H9 (cell line): ENCODE results near the gene ACACA. TPM values are rescaled to one million over a fixed set of nuclear protein-coding genes. Genes with fewer than 3 reads are reported as not detected.

Experiments
- DNase-seq: peaks from one replicate; pipeline ENCODE4 v3.0.0-alpha.2; 2017
- H2AFZ ChIP-seq: one replicate; pipeline ENCODE4 v1.6.1; 2013; ENCODE audit warnings: mild to moderate bottlenecking, low read length, control low read depth, moderate library complexity
- H2AK5ac ChIP-seq: 2 replicates; pipeline ENCODE4 v1.6.1; 2013; ENCODE audit warnings: low read length, control low read depth, mixed read lengths; ENCODE audit not compliant: insufficient read length
- H2BK120ac ChIP-seq: one replicate; pipeline ENCODE4 v1.6.1; 2013; ENCODE audit warnings: low read depth, mild to moderate bottlenecking, low read length, control low read depth, inconsistent platforms; ENCODE audit not compliant: poor library complexity, severe bottlenecking
- H2BK12ac ChIP-seq: 2 replicates; pipeline ENCODE4 v1.6.1; 2013; ENCODE audit warnings: low read length, control low read depth, mixed read lengths, low read depth; ENCODE audit not compliant: insufficient read length
- H2BK15ac ChIP-seq: 2 replicates; pipeline ENCODE4 v1.6.1; 2013; ENCODE audit warnings: low read depth, low read length, control low read depth
- H2BK20ac ChIP-seq: one replicate; pipeline ENCODE4 v1.6.1; 2013; ENCODE audit warnings: low read depth, mild to moderate bottlenecking, low read length, control low read depth, inconsistent platforms; ENCODE audit not compliant: poor library complexity, severe bottlenecking
- H2BK5ac ChIP-seq: 2 replicates; pipeline ENCODE4 v1.6.1; 2013; ENCODE audit warnings: low read length, control low read depth, mixed read lengths; ENCODE audit not compliant: insufficient read length
- H3K14ac ChIP-seq: 2 replicates; pipeline ENCODE4 v1.6.1; 2013; ENCODE audit warnings: low read length, control low read depth; ENCODE audit not compliant: insufficient read depth
- H3K18ac ChIP-seq: 2 replicates; pipeline ENCODE4 v1.6.1; 2013; ENCODE audit warnings: low read depth, mild to moderate bottlenecking, mixed read lengths, low read length, control low read depth; ENCODE audit not compliant: insufficient read length
- H3K23ac ChIP-seq: 2 replicates; pipeline ENCODE4 v1.6.1; 2013; ENCODE audit warnings: low read length, control low read depth, mixed read lengths, low read depth; ENCODE audit not compliant: insufficient read length
- H3K23me2 ChIP-seq: 2 replicates; pipeline ENCODE4 v1.6.1; 2013; ENCODE audit warnings: low read depth, mild to moderate bottlenecking, mixed read lengths, low read length, control low read depth; ENCODE audit not compliant: insufficient read length, poor library complexity, severe bottlenecking
- H3K27ac ChIP-seq: 2 replicates; pipeline ENCODE4 v1.5.1; 2013; ENCODE audit warnings: low read length, control low read depth, mixed read lengths, low read depth; ENCODE audit not compliant: insufficient read length
- H3K27me3 ChIP-seq: 2 replicates; pipeline ENCODE4 v1.6.1; 2013; ENCODE audit warnings: low read length, control low read depth, inconsistent platforms; ENCODE audit not compliant: insufficient read depth
- H3K4ac ChIP-seq: 2 replicates; pipeline ENCODE4 v1.6.1; 2013; ENCODE audit warnings: low read depth, mild to moderate bottlenecking, control low read depth, inconsistent platforms, low read length, moderate library complexity
- H3K4me1 ChIP-seq: 2 replicates; pipeline ENCODE4 v1.6.1; 2013; ENCODE audit warnings: low read length, control low read depth, inconsistent platforms; ENCODE audit not compliant: insufficient read depth
- H3K4me2 ChIP-seq: 2 replicates; pipeline ENCODE4 v1.6.1; 2013; ENCODE audit warnings: low read length, control low read depth, mixed read lengths; ENCODE audit not compliant: insufficient read length, insufficient read depth
- H3K56ac ChIP-seq: 2 replicates; pipeline ENCODE4 v1.6.1; 2013; ENCODE audit warnings: low read depth, mild to moderate bottlenecking, mixed read lengths, low read length, control low read depth; ENCODE audit not compliant: insufficient read length
- H3K79me1 ChIP-seq: 2 replicates; pipeline ENCODE4 v1.6.1; 2013; ENCODE audit warnings: low read depth, mild to moderate bottlenecking, moderate library complexity, low read length, control low read depth, inconsistent platforms; ENCODE audit not compliant: insufficient read depth, poor library complexity, severe bottlenecking
- H3K79me2 ChIP-seq: 2 replicates; pipeline ENCODE4 v1.6.1; 2013; ENCODE audit warnings: low read length, control low read depth, inconsistent platforms; ENCODE audit not compliant: insufficient read depth
- H3K9ac ChIP-seq: 2 replicates; pipeline ENCODE4 v1.6.1; 2013; ENCODE audit warnings: low read length, control low read depth, mixed read lengths; ENCODE audit not compliant: insufficient read length; ENCODE audit errors: extremely low read depth
- H3K9me3 ChIP-seq: one replicate; pipeline ENCODE4 v1.6.1; 2013; ENCODE audit warnings: low read depth, low read length, inconsistent platforms; ENCODE audit not compliant: control insufficient read depth
- H3T11ph ChIP-seq: one replicate; pipeline ENCODE4 v1.6.1; 2013; ENCODE audit warnings: mild to moderate bottlenecking, low read length, control low read depth, inconsistent platforms
- H4K20me1 ChIP-seq: one replicate; pipeline ENCODE4 v1.6.1; 2013; ENCODE audit not compliant: control insufficient read depth, insufficient read length, insufficient read depth
- H4K5ac ChIP-seq: 2 replicates; pipeline ENCODE4 v1.6.1; 2013; ENCODE audit warnings: low read depth, mild to moderate bottlenecking, mixed read lengths, low read length, control low read depth; ENCODE audit not compliant: insufficient read length
- H4K8ac ChIP-seq: replicated peaks from 2 replicates; pipeline ENCODE4 v1.6.1; 2013; ENCODE audit warnings: low read length, control low read depth, mixed read lengths, low read depth; ENCODE audit not compliant: insufficient read length
- H4K91ac ChIP-seq: 2 replicates; pipeline ENCODE4 v1.6.1; 2013; ENCODE audit warnings: low read depth, mild to moderate bottlenecking, moderate library complexity, mixed read lengths, low read length, control low read depth; ENCODE audit not compliant: insufficient read length
- H3K27ac Mint-ChIP-seq, 3 experiments: 2 replicates in 2 of 3; 3 replicates in 1 of 3; pipeline ENCODE4 v1.8.0; 2020 to 2021; ENCODE audit warnings: mixed read lengths in 3 of 3, mild to moderate bottlenecking in 1 of 3, moderate library complexity in 1 of 3
- H3K27me3 Mint-ChIP-seq: 2 replicates; pipeline ENCODE4 v1.8.0; 2021; ENCODE audit warnings: low read depth, mild to moderate bottlenecking, moderate library complexity, mixed read lengths
- H3K36me3 Mint-ChIP-seq, 3 experiments: 2 replicates in 2 of 3; 3 replicates in 1 of 3; pipeline ENCODE4 v1.8.0; 2020 to 2021; ENCODE audit warnings: low read depth in 3 of 3, mixed read lengths in 3 of 3; ENCODE audit not compliant: insufficient read depth in 1 of 3
- H3K4me1 Mint-ChIP-seq, 2 experiments: 2 replicates each; pipeline ENCODE4 v1.8.0; 2020; ENCODE audit warnings: mixed read lengths in 2 of 2
- H3K4me3 Mint-ChIP-seq, 2 experiments: 2 replicates in 1 of 2; 3 replicates in 1 of 2; pipeline ENCODE4 v1.8.0; 2020 to 2021; ENCODE audit warnings: mild to moderate bottlenecking in 2 of 2, mixed read lengths in 2 of 2, moderate library complexity in 1 of 2
- H3K9me3 Mint-ChIP-seq, 2 experiments: 2 replicates in 1 of 2; 3 replicates in 1 of 2; pipeline ENCODE4 v1.8.0; 2020; ENCODE audit warnings: mild to moderate bottlenecking in 2 of 2, mixed read lengths in 2 of 2, moderate library complexity in 1 of 2
- WGBS: extraction: QIAGEN DNeasy Blood & Tissue Kit; methylation state at CpG from one replicate; pipeline ENCODE4 v1.1.7; 2013; ENCODE audit warnings: missing lambda C conversion rate, low lambda C conversion rate, mixed read lengths; ENCODE audit not compliant: insufficient read length; ENCODE audit errors: extremely low coverage; 5-methylcytosine and 5-hydroxymethylcytosine counted together
- total RNA-seq: library from RNA; stranded (reverse); gene quantifications from 2 replicates; pipeline ENCODE4 v1.2.1, GENCODE V29; 2021
- TF ChIP-seq, protein P1 (sequence below): fragments of 200-600 bp; sonication (generic); conservative IDR thresholded peaks from 3 replicates; pipeline ENCODE4 v1.8.0; 2021; ENCODE audit warnings: antibody characterized with exemption, mild to moderate bottlenecking

Gene ACACA
- total RNA-seq, 1 experiment from 2014 or later = 135 TPM

DNA sequence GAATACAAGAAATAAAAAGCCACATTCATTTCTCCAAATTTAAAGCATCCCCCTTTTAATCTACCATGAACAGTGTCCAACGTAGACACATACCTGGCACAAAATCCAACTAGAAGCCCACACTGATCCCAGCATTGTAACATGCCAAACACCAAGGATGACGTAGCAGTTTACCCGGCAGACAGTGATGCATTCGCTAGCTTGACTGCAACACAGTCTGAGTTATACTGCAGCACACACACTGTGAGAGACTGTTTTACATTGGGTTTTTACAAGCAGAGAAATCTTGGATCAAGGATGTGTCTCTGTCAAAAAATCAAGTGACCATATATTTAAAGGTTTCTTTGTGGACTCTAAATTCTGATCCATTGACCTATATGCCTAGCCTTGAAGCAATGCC lies 105.3 kb downstream of the ACACA start:
- no peak overlapping the region for H4K8ac ChIP-seq
- no peak overlapping the region for H3T11ph ChIP-seq
- H3K9me3 ChIP-seq = no peaks in the 10 kb centered on the region
- no CpG with 5 or more reads among the region's 4 CpGs for WGBS
- no peak overlapping the region for H3K56ac ChIP-seq
- Mint-ChIP-seq H3K9me3 (no peaks in the 10 kb centered on the region), H3K4me1 (peaks cover 30 to 36% of the 10 kb centered on the region in 2 experiments), H3K36me3 (peaks cover 2 to 17% (median 4%) of the 10 kb centered on the region in 3 experiments; a peak in 5 of 7 replicates), H3K27ac (peak overlapping the region; percentile 47 to 98 (median 56); a peak in 6 of 7 replicates), H3K27me3 (no peaks in the 10 kb centered on the region), H3K4me3 (no peak overlapping the region)
- no peak overlapping the region for H4K5ac ChIP-seq
- H2BK15ac ChIP-seq = no peak overlapping the region
- no peak overlapping the region for H3K23ac ChIP-seq
- H2BK5ac ChIP-seq = no peak overlapping the region
- H3K4me1 ChIP-seq = peaks cover 9% of the 10 kb centered on the region; the same call in 1 of the 2 replicates
- TF ChIP-seq, protein P1, sequence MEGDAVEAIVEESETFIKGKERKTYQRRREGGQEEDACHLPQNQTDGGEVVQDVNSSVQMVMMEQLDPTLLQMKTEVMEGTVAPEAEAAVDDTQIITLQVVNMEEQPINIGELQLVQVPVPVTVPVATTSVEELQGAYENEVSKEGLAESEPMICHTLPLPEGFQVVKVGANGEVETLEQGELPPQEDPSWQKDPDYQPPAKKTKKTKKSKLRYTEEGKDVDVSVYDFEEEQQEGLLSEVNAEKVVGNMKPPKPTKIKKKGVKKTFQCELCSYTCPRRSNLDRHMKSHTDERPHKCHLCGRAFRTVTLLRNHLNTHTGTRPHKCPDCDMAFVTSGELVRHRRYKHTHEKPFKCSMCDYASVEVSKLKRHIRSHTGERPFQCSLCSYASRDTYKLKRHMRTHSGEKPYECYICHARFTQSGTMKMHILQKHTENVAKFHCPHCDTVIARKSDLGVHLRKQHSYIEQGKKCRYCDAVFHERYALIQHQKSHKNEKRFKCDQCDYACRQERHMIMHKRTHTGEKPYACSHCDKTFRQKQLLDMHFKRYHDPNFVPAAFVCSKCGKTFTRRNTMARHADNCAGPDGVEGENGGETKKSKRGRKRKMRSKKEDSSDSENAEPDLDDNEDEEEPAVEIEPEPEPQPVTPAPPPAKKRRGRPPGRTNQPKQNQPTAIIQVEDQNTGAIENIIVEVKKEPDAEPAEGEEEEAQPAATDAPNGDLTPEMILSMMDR = no peak
- H3K4me2 ChIP-seq = no peak overlapping the region
- no peak overlapping the region for H2AFZ ChIP-seq
- no peak overlapping the region for H3K4ac ChIP-seq
- H4K91ac ChIP-seq = no peak overlapping the region
- DNase-seq = no peak
- H2BK20ac ChIP-seq = no peak overlapping the region
- peaks cover 3% of the 10 kb centered on the region for H3K79me1 ChIP-seq
- H2BK120ac ChIP-seq = no peak overlapping the region
- H3K79me2 ChIP-seq = peaks cover 3% of the 10 kb centered on the region; the same call in 1 of the 2 replicates
- H3K18ac ChIP-seq = no peak overlapping the region
- H2AK5ac ChIP-seq = no peak overlapping the region
- no peak overlapping the region for H2BK12ac ChIP-seq
- H3K9ac ChIP-seq = no peak overlapping the region
- H3K23me2 ChIP-seq = no peaks in the 10 kb centered on the region
- H3K27ac ChIP-seq = no peak overlapping the region
- H4K20me1 ChIP-seq = no peaks in the 10 kb centered on the region
- no peak overlapping the region for H3K14ac ChIP-seq
- no peaks in the 10 kb centered on the region for H3K27me3 ChIP-seq
